ENCODE results near the gene CASK. TPM values are rescaled to one million over a fixed set of nuclear protein-coding genes. Genes with fewer than 3 reads are reported as not detected.
A peak's percentile ranks its signal among the peaks of the same experiment; 100 is the strongest.

Gene CASK
- total and polyA plus RNA-seq, 8 donors = 7.3 to 82.0 (median 32.3) TPM

DNA sequence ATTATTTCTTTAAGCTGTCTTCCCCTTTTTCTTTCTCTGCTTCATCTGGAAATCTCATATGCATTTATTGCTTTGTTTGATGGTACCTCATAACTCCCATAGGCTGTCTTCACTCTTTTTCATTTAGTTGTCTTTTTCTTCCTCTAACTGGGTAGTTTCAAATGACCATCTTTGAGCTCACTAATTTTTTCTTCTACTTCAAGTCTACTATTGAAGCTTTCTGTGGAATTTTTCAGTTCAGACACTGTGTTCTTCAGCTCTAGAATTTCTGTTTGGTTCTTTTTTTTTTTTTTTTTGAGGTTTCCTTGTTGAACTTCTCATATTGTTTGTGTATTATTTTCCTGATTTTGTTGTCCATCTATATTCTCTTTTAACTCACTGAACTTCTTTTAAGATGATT lies 23.0 kb downstream of the CASK start:
- TF ChIP-seq, protein P1, sequence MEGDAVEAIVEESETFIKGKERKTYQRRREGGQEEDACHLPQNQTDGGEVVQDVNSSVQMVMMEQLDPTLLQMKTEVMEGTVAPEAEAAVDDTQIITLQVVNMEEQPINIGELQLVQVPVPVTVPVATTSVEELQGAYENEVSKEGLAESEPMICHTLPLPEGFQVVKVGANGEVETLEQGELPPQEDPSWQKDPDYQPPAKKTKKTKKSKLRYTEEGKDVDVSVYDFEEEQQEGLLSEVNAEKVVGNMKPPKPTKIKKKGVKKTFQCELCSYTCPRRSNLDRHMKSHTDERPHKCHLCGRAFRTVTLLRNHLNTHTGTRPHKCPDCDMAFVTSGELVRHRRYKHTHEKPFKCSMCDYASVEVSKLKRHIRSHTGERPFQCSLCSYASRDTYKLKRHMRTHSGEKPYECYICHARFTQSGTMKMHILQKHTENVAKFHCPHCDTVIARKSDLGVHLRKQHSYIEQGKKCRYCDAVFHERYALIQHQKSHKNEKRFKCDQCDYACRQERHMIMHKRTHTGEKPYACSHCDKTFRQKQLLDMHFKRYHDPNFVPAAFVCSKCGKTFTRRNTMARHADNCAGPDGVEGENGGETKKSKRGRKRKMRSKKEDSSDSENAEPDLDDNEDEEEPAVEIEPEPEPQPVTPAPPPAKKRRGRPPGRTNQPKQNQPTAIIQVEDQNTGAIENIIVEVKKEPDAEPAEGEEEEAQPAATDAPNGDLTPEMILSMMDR (IDR thresholded peaks at IDR 0.05) = no peak
- TF ChIP-seq POLR2A (IDR thresholded peaks at IDR 0.05) (no peak), POLR2AphosphoS5 (IDR thresholded peaks at IDR 0.05) (no peak), EP300 (IDR thresholded peaks at IDR 0.05) (no peak)
- Histone ChIP-seq H3K27ac (no peak overlapping the region), H3K4me3 (no peak overlapping the region), H3K27me3 (no peaks in the 10 kb centered on the region), H3K36me3 (no peaks in the 10 kb centered on the region), H3K9me3 (peaks cover 0 to 26% (median 0%) of the 10 kb centered on the region in 4 donors), H3K4me1 (no peaks in the 10 kb centered on the region)
- DNase-seq = no peak
- intact Hi-C loops (cut with DNase I; ENCODE audit: low total_unique reads) = no loop called here

DNA sequence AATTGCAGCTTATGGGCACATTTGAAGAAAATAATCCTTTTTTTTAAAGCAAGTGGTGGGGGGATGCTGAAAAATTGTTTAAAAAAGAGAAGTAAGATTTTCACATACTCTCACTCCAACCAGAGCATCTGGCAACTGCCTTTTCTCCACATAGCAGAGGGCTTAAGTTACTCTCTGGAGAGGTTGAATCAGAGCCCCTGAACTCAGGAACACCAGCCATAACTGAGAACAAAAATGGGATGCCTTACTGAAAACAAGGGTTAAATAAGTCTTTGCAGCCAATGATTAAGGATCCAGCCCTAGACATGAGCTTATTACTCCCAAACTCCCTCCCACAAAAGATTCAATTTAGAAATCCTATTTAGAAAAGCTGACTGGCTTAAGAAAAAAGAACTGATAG lies 27.5 kb downstream of the CASK start:
- no peak overlapping the region for H3K4me3 ChIP-seq
- no peaks in the 10 kb centered on the region for H3K36me3 ChIP-seq
- intact Hi-C loops (cut with DNase I; ENCODE audit: low total_unique reads) = no loop called here
- TF ChIP-seq EP300 (IDR thresholded peaks at IDR 0.05) (no peak), POLR2A (IDR thresholded peaks at IDR 0.05) (no peak), POLR2AphosphoS5 (IDR thresholded peaks at IDR 0.05) (no peak)
- TF ChIP-seq, protein P1 (IDR thresholded peaks at IDR 0.05) = no peak
- H3K9me3 ChIP-seq = peaks cover 0 to 21% (median 0%) of the 10 kb centered on the region in 4 donors
- no peak for DNase-seq
- no peaks in the 10 kb centered on the region for H3K4me1 ChIP-seq
- H3K27me3 ChIP-seq = no peaks in the 10 kb centered on the region
- no peak overlapping the region for H3K27ac ChIP-seq

DNA sequence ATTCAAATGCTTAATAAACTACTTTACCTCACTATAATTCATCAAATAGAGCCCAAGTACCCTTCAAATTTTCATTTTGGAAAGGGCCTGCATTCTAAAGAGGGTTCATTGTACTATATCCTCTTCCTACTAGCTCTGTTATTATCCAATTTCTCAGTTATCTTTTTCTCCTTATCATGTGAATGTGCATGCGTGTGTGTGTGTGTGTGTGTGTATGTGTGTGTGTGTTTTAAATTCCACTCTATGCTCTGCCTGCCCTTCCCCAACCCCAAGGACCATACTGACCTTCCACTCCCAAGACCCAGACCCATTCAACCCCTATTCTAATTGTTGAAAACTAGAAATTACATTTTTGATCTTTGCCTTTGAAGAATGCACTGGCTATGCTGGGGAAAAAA lies 33.3 kb downstream of the CASK start:
- intact Hi-C loops (cut with DNase I; ENCODE audit: low total_unique reads) = no loop called here
- Histone ChIP-seq H3K36me3 (no peaks in the 10 kb centered on the region), H3K4me1 (peaks cover 0 to 5% (median 0%) of the 10 kb centered on the region in 4 donors), H3K9me3 (no peaks in the 10 kb centered on the region), H3K4me3 (no peak overlapping the region), H3K27me3 (no peaks in the 10 kb centered on the region), H3K27ac (peak overlapping the region in 1 of 5 donors; percentile 24)
- 20 to 63% (median 43%) methylated on average over 1 of the region's 1 CpG for WGBS, 5 donors
- TF ChIP-seq EP300 (IDR thresholded peaks at IDR 0.05) = no peak
- no peak for TF ChIP-seq POLR2A (IDR thresholded peaks at IDR 0.05)
- TF ChIP-seq POLR2AphosphoS5 (IDR thresholded peaks at IDR 0.05) = no peak
- TF ChIP-seq, protein P1 (IDR thresholded peaks at IDR 0.05) = no peak
- DNase-seq = no peak

DNA sequence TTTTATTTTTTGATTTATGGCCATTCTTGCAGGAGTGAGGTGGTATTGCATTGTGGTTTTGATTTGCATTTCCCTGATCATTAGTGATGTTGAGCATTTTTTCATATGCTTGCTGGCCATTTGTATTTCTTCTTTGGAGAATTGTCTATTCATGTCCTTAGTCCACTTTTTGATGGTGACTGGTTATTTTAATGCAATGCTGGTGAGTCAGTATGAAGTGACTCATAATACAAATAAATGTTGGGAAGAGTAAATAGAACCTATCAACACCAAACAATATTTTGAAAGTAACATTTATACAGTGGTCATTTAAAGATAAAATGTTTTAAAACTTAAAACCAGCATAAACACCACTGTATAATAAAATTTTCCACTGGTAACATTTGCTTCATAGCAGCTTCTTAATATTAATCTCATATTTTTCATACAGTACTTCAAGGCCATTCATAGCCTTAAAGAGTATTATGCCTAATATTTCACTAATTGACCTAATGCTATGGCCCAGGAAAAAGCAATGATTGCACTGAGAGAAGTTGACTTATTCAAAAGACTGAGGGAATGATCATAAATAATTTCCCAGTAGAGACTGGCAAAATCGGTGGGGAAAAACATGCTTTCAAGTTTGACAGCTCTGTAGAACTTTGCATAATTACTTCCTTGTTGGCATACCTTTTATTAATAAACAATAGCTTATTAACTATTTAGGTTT lies 33.9 kb downstream of the CASK start:
- intact Hi-C loops (cut with DNase I; ENCODE audit: low total_unique reads) = no loop called here
- Histone ChIP-seq H3K36me3 (no peaks in the 10 kb centered on the region), H3K27me3 (no peaks in the 10 kb centered on the region), H3K9me3 (no peaks in the 10 kb centered on the region), H3K4me3 (no peak overlapping the region), H3K4me1 (peaks cover 0 to 5% (median 0%) of the 10 kb centered on the region in 4 donors), H3K27ac (peak overlapping the region in 1 of 5 donors; percentile 24)
- no peak for TF ChIP-seq POLR2AphosphoS5 (IDR thresholded peaks at IDR 0.05)
- 11 to 47% (median 37%) methylated on average over 1 of the region's 1 CpG for WGBS, 5 donors
- DNase-seq = no peak

DNA sequence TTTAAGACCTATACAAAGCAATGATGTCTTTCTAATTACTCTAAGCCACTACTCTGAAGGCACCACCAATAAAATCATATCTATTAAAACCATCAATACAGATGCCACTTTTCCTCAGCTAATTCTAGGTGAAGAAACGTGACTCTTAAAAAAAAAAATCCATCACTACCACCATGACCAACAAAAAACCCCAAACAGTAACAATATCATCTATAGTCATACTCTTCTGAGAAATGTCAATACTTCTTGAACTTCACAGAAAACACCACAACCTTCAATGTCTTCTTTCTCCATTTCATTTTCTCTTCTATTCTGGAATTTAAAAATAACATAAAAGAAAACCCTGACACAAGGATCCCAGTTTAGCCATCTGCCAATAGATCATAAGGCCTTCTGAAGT lies 35.7 kb downstream of the CASK start:
- Histone ChIP-seq H3K4me3 (no peak overlapping the region), H3K27me3 (no peaks in the 10 kb centered on the region), H3K4me1 (peaks cover 0 to 5% (median 0%) of the 10 kb centered on the region in 4 donors), H3K9me3 (no peaks in the 10 kb centered on the region), H3K36me3 (no peaks in the 10 kb centered on the region), H3K27ac (no peak overlapping the region)
- no peak for TF ChIP-seq POLR2AphosphoS5 (IDR thresholded peaks at IDR 0.05)
- TF ChIP-seq, protein P1 (IDR thresholded peaks at IDR 0.05) = no peak
- TF ChIP-seq EP300 (IDR thresholded peaks at IDR 0.05) = no peak
- TF ChIP-seq POLR2A (IDR thresholded peaks at IDR 0.05) = no peak
- DNase-seq = no peak
- 40 to 97% (median 74%) methylated on average over 1 of the region's 1 CpG for WGBS, 5 donors
- intact Hi-C loops (cut with DNase I; ENCODE audit: low total_unique reads) = no loop called here

Measured in stomach (tissue), 9 donors.